GM12878 (cell line): Measurements from ENCODE around the gene DFFB.

Experiments used
- MEF2A ChIP-seq: IDR thresholded peaks from 2 replicates; pipeline ENCODE4 v1.6.1; 2011; ENCODE audit warnings: low read depth, mild to moderate bottlenecking, low read length, moderate library complexity; ENCODE audit not compliant: insufficient read depth
- POLR2AphosphoS5 ChIP-seq: IDR thresholded peaks from 2 replicates; pipeline ENCODE4 v1.6.1; 2011; ENCODE audit warnings: mild to moderate bottlenecking, low read length, inconsistent platforms
- SP1 ChIP-seq: IDR thresholded peaks from one replicate; pipeline ENCODE4 v1.6.1; 2011; ENCODE audit warnings: low read depth, low read length
- STAT3 ChIP-seq: IDR thresholded peaks from 2 replicates; pipeline ENCODE4 v1.6.1; 2011; ENCODE audit warnings: low read depth, low read length, improper control_type of control experiment
- YY1 ChIP-seq: IDR thresholded peaks from 2 replicates; pipeline ENCODE4 v1.6.1; 2011; ENCODE audit warnings: low read depth, mild to moderate bottlenecking, low read length
- ZBTB33 ChIP-seq: fragments of 450-650 bp; IDR thresholded peaks from 2 replicates; pipeline ENCODE4 v1.6.1; 2017; ENCODE audit warnings: mild to moderate bottlenecking
- TF ChIP-seq, protein P1 (sequence below), 3 experiments: IDR thresholded peaks in 2 of 3; conservative IDR thresholded peaks in 1 of 3; 2 replicates each; pipeline ENCODE4 v1.5.1; 2011; ENCODE audit warnings: low read depth in 3 of 3, low read length in 3 of 3, mild to moderate bottlenecking in 3 of 3, control low read depth in 2 of 3, moderate library complexity in 2 of 3, inconsistent platforms in 1 of 3, mixed read lengths in 1 of 3; ENCODE audit not compliant: control insufficient read depth in 2 of 3, insufficient read depth in 1 of 3; ENCODE audit errors: extremely low read depth in 1 of 3
- TF ChIP-seq, protein P2 (sequence below): IDR thresholded peaks from 2 replicates; pipeline ENCODE4 v1.6.1; 2012; ENCODE audit warnings: low read depth, low read length, improper control_type of control experiment

DNA sequence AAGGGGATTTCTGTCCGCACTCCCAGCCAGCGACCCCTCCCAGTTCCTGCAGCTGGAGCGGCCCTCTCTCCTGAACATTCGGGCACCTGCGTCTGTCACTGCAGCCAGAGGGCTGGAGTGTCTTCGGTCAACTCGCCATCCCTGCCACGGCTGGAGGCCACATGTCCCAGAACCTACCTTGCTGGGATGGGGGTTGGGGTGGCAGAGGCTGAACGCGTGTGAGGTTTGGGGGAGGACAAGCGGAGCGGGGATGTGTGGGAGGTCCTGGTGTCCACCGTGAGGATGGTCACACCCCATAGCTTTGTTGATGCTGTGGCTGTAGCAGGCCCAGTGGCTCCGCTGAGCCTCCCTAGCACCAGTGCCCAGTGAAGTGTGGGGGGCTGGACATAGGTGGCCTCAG lies 57.6 kb downstream of the DFFB start:
- TF ChIP-seq STAT3 (no peak), POLR2AphosphoS5 (no peak), MEF2A (no peak), SP1 (no peak), ZBTB33 (no peak), YY1 (no peak)
- TF ChIP-seq, protein P1, sequence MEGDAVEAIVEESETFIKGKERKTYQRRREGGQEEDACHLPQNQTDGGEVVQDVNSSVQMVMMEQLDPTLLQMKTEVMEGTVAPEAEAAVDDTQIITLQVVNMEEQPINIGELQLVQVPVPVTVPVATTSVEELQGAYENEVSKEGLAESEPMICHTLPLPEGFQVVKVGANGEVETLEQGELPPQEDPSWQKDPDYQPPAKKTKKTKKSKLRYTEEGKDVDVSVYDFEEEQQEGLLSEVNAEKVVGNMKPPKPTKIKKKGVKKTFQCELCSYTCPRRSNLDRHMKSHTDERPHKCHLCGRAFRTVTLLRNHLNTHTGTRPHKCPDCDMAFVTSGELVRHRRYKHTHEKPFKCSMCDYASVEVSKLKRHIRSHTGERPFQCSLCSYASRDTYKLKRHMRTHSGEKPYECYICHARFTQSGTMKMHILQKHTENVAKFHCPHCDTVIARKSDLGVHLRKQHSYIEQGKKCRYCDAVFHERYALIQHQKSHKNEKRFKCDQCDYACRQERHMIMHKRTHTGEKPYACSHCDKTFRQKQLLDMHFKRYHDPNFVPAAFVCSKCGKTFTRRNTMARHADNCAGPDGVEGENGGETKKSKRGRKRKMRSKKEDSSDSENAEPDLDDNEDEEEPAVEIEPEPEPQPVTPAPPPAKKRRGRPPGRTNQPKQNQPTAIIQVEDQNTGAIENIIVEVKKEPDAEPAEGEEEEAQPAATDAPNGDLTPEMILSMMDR (IDR thresholded peaks at IDR 0.05 in 2 of 3, conservative IDR thresholded peaks at IDR 0.05 in 1 of 3; ENCODE audit: control insufficient read depth in 2 of 3, extremely low read depth in 1 of 3, insufficient read depth in 1 of 3, low read depth in 3 of 3, low read length in 3 of 3) = no peak
- TF ChIP-seq, protein P2, sequence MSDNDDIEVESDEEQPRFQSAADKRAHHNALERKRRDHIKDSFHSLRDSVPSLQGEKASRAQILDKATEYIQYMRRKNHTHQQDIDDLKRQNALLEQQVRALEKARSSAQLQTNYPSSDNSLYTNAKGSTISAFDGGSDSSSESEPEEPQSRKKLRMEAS = no peak
